B cell (primary cell): ENCODE data around the gene RLN3. TPM values are rescaled to one million over a fixed set of nuclear protein-coding genes. Genes with fewer than 3 reads are reported as not detected.

Source experiments
- ATAC-seq: fragments of 200-7000 bp; cut with Tn5 transposase; one replicate; pipeline ENCODE4 v1.10.0; 2021; ENCODE audit warnings: low read depth, mild to moderate bottlenecking, moderate number of reproducible peaks, moderate library complexity
- CTCF ChIA-PET: fragments of 350-600 bp; sonication (Branson Sonifier 250); formaldehyde crosslinking; loops from one replicate; lab custom pipeline; 2021; ENCODE audit warnings: antibody characterized with exemption, inconsistent platforms; lab: Charles Lee
- POLR2A ChIA-PET: fragments of 350-600 bp; sonication (Branson Sonifier 250); formaldehyde crosslinking; loops from one replicate; lab custom pipeline; 2021; ENCODE audit warnings: antibody characterized with exemption; lab: Charles Lee
- DNase-seq: peaks from one replicate; pipeline ENCODE4 v3.0.0; 2013
- H2AFZ ChIP-seq: 2 replicates; pipeline ENCODE4 v1.6.1; 2012; ENCODE audit warnings: mild to moderate bottlenecking, low read depth, low read length; ENCODE audit not compliant: insufficient read depth, poor library complexity, severe bottlenecking
- H3K27ac ChIP-seq, 2 donors: 1 replicate in 1 of 2; 2 replicates in 1 of 2; pipeline ENCODE4 v1.5.1; 2012 to 2013; ENCODE audit warnings: low read length in 2 of 2, mild to moderate bottlenecking in 2 of 2, moderate library complexity in 1 of 2
- H3K27me3 ChIP-seq, 4 experiments: fragments of 200-600 bp in 1 of 4; sonication (generic) in 1 of 4; replicated peaks in 1 of 4; 1 replicate in 2 of 4; 2 replicates in 2 of 4; pipeline versions ENCODE4 v1.6.1 to v1.7.0; 2013 to 2016; ENCODE audit warnings: low read length in 3 of 4, mild to moderate bottlenecking in 2 of 4, mixed read lengths in 1 of 4, moderate library complexity in 1 of 4; ENCODE audit not compliant: insufficient read depth in 4 of 4, control insufficient read depth in 3 of 4; ENCODE audit errors: control extremely low read depth in 1 of 4
- H3K36me3 ChIP-seq, 2 experiments: replicated peaks in 1 of 2; 1 replicate in 1 of 2; 2 replicates in 1 of 2; pipeline versions ENCODE4 v1.6.1 to v1.7.1; 2013; ENCODE audit warnings: low read length in 1 of 2; ENCODE audit not compliant: insufficient read depth in 2 of 2, control insufficient read depth in 1 of 2; ENCODE audit errors: control extremely low read depth in 1 of 2, extremely low read depth in 1 of 2
- H3K4me1 ChIP-seq, 2 donors: fragments of 200-600 bp in 1 of 2; sonication (generic) in 1 of 2; 1 replicate in 1 of 2; 2 replicates in 1 of 2; pipeline versions ENCODE4 v1.5.1 to v1.6.1; 2013 to 2017; ENCODE audit warnings: low read length in 2 of 2; ENCODE audit not compliant: control insufficient read depth in 2 of 2, insufficient read depth in 2 of 2
- H3K4me2 ChIP-seq: replicated peaks from 2 replicates; pipeline ENCODE3; 2012; ENCODE audit warnings: mild to moderate bottlenecking, low read depth, low read length; ENCODE audit not compliant: poor library complexity, severe bottlenecking
- H3K4me3 ChIP-seq, 5 experiments: fragments of 200-600 bp in 1 of 5; sonication (generic) in 1 of 5; 1 replicate in 3 of 5; 2 replicates in 2 of 5; pipeline versions ENCODE4 v1.5.1 to v1.7.0; 2011 to 2016; ENCODE audit warnings: low read length in 4 of 5, mild to moderate bottlenecking in 4 of 5, low read depth in 2 of 5, control low read depth in 1 of 5, moderate library complexity in 1 of 5; ENCODE audit not compliant: insufficient read depth in 1 of 5; ENCODE audit errors: control extremely low read depth in 1 of 5, extremely low read depth in 1 of 5
- H3K79me2 ChIP-seq: fragments of 200-600 bp; sonication (generic); one replicate; pipeline ENCODE4 v1.6.0; 2016; ENCODE audit warnings: low read length; ENCODE audit not compliant: control insufficient read depth, insufficient read depth
- H3K9ac ChIP-seq: fragments of 200-600 bp; sonication (generic); 2 replicates; pipeline ENCODE4 v1.6.1; 2017; ENCODE audit warnings: mild to moderate bottlenecking, low read length, moderate library complexity
- H3K9me3 ChIP-seq, 3 donors: one replicate each; pipeline versions ENCODE4 v1.6.1 to v1.7.1; 2013; ENCODE audit warnings: low read length in 2 of 3; ENCODE audit not compliant: control insufficient read depth in 2 of 3, insufficient read depth in 1 of 3; ENCODE audit errors: control extremely low read depth in 1 of 3
- H4K20me1 ChIP-seq: 2 replicates; pipeline ENCODE4 v1.6.0; 2012; ENCODE audit warnings: mild to moderate bottlenecking, low read length; ENCODE audit not compliant: insufficient read depth, control insufficient read depth, poor library complexity, severe bottlenecking
- H3K27ac Mint-ChIP-seq: one replicate; pipeline ENCODE4 v1.8.0; 2021; ENCODE audit warnings: mixed read lengths
- H3K27me3 Mint-ChIP-seq: one replicate; pipeline ENCODE4 v1.8.0; 2021; ENCODE audit warnings: mixed read lengths
- H3K4me1 Mint-ChIP-seq: one replicate; pipeline ENCODE4 v1.8.0; 2021; ENCODE audit warnings: mixed read lengths
- H3K4me3 Mint-ChIP-seq: one replicate; pipeline ENCODE4 v1.8.0; 2021; ENCODE audit warnings: mixed read lengths
- H3K9me3 Mint-ChIP-seq: one replicate; pipeline ENCODE4 v1.8.0; 2022; ENCODE audit warnings: mixed read lengths; ENCODE audit not compliant: insufficient read depth
- EZH2 ChIP-seq: IDR thresholded peaks from 2 replicates; pipeline ENCODE4 v1.6.1; 2012; ENCODE audit warnings: borderline replicate concordance, low read depth, mild to moderate bottlenecking, moderate library complexity, low read length; ENCODE audit not compliant: insufficient read depth, poor library complexity, severe bottlenecking
- WGBS: methylation state at CpG from one replicate; pipeline ENCODE4 v1.1.5; 2013; ENCODE audit warnings: missing lambda C conversion rate; ENCODE audit not compliant: insufficient coverage; 5-methylcytosine and 5-hydroxymethylcytosine counted together
- intact Hi-C: fragments of 100-400 bp; cut with micrococcal nuclease; formaldehyde crosslinking; loops from one replicate; pipeline ENCODE4 v1.10.0; 2022
- polyA plus RNA-seq: library from polyadenylated mRNA; depleted of rRNA; stranded (reverse); fragments of >200 nt; gene quantifications from 2 replicates; pipeline ENCODE4 v1.2.3, GENCODE V29; 2012
- total RNA-seq, 2 donors: library from RNA; stranded (reverse); fragments of 120-200 nt in 1 of 2; gene quantifications; 1 replicate in 1 of 2; 2 replicates in 1 of 2; pipeline versions ENCODE4 v1.2.3 to v1.2.4, GENCODE V29; 2013 to 2022
- TF ChIP-seq, protein P1 (sequence below): fragments of 200-600 bp; IDR thresholded peaks from one replicate; pipeline ENCODE4 v1.8.0; 2022; ENCODE audit warnings: antibody characterized with exemption, mild to moderate bottlenecking

RLN3 gene
- total and polyA plus RNA-seq, 2 donors (not counting 1 experiment from before 2014, with no cell fraction given) = 0.42 TPM; not detected in 1

DNA sequence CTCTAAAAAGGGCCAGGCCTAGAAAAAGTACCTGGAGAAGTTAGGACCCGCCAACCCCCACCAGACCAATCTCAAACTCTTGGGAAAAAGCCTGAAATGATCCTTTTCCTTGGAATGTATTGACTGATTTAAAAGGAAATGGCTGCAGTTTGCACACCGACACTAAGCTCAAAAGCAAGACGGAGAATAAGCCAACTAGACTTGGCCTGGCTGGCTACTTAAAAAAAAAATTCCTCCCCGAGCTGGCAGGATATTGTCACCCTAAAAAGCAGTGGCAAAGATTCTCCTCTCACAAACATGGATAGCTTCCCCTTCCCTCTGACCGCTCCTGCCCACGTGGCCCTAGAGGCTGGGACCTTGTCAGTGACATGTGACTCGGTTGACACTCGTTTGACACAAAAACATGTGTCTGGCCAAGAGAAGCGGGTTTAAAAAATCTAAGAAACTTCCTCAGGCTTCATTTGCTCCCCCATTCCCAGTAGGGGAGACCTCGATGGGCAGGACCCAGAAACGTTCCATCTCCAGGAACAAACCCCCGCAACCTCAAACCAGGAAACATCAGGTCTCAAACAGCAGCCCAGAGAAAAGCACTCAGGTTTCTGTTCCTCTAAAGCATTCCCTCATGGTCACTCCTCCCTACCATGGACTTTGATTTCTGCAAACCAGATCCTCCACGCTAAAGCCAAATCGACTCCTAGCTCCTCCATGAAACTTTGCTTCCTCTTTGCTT, 23.2 kb upstream of the RLN3 start:
- no peaks in the 10 kb centered on the region for H3K27me3 ChIP-seq
- ChIA-PET POLR2A (interaction anchor here (0.7 to 5.0 kb wide), 7 partner anchors 10 to 158 kb away, joined by 3 to 42 read pairs (median 6); partner anchors contain the start of genes DCAF15 and IL27RA), CTCF (interaction anchor here (0.6 to 2.0 kb wide), 11 partner anchors 17 to 852 kb away, joined by 3 to 8 read pairs (median 3); partner anchors contain the start of genes ASF1B, DCAF15 and IL27RA)
- DNase-seq = peak; percentile 81
- Mint-ChIP-seq H3K9me3 (no peaks in the 10 kb centered on the region), H3K27ac (peak overlapping the region; percentile 95), H3K27me3 (no peaks in the 10 kb centered on the region), H3K4me3 (peak overlapping the region; percentile 90), H3K4me1 (peaks cover 61% of the 10 kb centered on the region)
- H3K36me3 ChIP-seq = no peaks in the 10 kb centered on the region
- peak overlapping the region; percentile 99 to 100 for H3K27ac ChIP-seq
- no peak for ATAC-seq
- H3K79me2 ChIP-seq = peaks cover 25% of the 10 kb centered on the region
- peak overlapping the region; percentile 100 for H3K9ac ChIP-seq
- TF ChIP-seq EZH2 = no peak
- TF ChIP-seq, protein P1, sequence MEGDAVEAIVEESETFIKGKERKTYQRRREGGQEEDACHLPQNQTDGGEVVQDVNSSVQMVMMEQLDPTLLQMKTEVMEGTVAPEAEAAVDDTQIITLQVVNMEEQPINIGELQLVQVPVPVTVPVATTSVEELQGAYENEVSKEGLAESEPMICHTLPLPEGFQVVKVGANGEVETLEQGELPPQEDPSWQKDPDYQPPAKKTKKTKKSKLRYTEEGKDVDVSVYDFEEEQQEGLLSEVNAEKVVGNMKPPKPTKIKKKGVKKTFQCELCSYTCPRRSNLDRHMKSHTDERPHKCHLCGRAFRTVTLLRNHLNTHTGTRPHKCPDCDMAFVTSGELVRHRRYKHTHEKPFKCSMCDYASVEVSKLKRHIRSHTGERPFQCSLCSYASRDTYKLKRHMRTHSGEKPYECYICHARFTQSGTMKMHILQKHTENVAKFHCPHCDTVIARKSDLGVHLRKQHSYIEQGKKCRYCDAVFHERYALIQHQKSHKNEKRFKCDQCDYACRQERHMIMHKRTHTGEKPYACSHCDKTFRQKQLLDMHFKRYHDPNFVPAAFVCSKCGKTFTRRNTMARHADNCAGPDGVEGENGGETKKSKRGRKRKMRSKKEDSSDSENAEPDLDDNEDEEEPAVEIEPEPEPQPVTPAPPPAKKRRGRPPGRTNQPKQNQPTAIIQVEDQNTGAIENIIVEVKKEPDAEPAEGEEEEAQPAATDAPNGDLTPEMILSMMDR = no peak
- H3K4me3 ChIP-seq = peak overlapping the region in 4 of 5 experiments; percentile 47 to 96 (median 65)
- H3K4me2 ChIP-seq = peak overlapping the region; percentile 87
- H3K4me1 ChIP-seq = peaks cover 56 to 61% of the 10 kb centered on the region in 2 donors
- 6% methylated on average over 9 of the region's 14 CpGs for WGBS
- no peaks in the 10 kb centered on the region for H3K9me3 ChIP-seq
- intact Hi-C loops = loop anchor here (1.0 to 5.0 kb wide), 3 partner anchors 15 to 902 kb away; partner anchors contain the start of genes ADGRE5 and LYL1
- no peak overlapping the region for H2AFZ ChIP-seq
- H4K20me1 ChIP-seq = no peaks in the 10 kb centered on the region
